Measurements from ENCODE around the gene MCEMP1.

Gene MCEMP1

DNA sequence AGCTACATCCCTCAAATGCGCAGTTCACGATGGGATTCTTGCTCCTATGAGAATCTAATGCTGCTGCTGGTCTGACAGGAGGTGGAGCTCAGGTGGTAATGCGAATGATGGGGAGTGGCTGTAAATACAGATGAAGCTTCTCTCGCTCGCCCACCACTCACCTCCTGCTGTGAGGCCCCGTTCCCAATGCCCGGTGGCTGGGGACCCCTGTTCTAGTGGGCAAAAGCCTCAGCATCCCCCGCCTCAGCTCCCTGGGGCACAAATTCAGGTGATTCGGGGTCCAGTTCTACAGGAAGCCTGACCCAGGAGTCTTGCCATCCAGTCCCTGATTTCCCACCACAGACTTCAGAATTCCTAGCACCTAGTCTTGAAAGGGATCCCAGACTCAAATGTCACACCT, 4.4 kb upstream of the MCEMP1 start:
- DNase-seq, result no peak

DNA sequence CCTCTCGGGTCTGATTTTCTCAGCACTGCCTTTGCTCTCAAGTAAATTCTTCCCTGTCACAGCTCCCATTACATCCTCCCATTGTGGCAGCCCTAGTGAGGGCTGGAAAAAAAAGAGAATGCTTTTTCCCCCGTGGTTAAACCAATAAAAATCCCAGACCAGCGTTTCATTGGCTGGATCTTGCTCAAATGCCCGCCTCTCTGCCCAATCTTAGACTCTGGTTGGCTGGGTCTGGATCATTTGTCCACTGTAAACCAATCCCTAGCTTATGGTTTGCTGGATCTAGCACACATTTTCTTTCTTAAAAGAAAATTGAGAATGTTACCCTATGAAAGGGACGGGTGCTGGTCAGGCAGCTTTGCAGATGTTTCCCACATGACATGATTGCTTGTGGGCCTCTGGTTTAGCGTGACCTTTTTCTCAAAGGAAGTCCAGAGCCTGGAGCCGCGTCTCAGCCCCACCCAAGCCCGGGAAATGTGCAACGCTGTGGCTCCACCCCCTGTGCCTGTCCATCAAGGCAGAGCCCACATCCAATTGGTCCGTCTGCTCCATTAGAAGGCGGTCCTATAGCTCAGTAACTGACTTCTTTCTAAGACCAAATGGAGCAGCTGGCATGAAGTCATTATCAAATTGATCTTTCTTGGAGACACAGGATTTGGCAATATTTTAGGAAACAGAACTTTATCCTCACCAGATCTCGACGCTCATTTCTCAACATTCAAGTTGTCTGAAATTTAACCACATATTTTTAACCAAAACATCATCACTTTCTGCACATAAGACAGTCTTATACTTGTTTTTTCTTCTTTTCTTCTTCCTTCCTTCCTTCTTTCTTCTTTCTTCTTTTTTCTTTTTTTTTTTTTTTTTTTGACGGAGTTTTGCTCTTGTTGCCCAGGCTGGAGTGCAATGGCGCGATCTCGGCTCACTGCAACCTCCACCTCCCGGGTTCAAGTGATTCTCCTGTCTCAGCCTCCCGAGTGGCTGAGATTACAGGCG, 2.6 kb upstream of the MCEMP1 start:
- DNase-seq, result peak; percentile 89 to 91

DNA sequence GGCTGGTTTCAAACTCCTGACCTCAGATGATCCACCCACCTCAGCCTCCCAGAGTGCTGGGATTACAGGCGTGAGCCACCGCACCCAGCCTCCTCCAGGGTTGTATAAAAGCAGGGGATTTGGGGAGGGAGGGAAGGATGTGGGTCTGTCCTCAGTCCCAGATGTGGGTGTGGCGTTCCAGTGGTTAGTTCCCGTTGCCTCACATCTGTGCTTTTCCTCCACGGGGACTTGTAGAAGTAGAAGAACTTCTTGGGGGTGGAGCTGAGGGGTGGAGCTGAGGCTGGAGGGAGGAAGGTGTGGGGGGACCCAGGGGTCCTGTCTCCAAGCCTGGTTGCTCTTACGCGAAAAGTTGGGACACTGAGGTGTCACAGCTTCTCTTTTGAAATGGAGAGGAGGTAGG, 514 bp upstream of the MCEMP1 start:
- DNase-seq, result peak; percentile 42 to 66

DNA sequence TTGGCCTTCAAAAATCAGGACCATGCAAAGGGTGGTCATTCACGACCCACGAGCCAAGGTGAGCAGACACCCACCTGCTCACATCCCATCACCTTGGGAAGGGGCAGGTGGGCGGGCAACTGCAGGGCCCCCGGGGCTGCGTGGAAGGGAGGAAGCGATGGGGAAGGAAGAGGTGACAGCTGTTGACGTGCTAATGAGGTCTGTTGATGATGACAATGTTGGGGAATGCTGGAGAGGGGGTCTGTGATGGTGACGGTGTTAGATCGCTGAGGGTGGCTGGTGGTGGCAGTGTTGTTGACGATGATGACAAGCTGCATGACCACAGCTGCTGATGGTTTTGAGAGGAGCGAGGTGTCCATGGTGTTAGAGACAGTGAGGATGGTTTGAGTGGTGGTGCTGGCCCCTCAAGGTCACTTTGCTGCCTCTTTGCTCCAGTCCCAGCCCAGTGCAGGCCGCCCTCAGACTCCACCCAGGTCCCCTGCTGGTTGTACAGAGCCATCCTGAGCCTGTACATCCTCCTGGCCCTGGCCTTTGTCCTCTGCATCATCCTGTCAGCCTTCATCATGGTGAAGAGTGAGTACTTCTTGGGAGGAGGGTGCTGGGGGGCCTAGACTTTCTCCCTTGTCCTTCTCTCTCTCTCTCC, 900 bp downstream of the MCEMP1 start:
- DNase-seq, result no peak

DNA sequence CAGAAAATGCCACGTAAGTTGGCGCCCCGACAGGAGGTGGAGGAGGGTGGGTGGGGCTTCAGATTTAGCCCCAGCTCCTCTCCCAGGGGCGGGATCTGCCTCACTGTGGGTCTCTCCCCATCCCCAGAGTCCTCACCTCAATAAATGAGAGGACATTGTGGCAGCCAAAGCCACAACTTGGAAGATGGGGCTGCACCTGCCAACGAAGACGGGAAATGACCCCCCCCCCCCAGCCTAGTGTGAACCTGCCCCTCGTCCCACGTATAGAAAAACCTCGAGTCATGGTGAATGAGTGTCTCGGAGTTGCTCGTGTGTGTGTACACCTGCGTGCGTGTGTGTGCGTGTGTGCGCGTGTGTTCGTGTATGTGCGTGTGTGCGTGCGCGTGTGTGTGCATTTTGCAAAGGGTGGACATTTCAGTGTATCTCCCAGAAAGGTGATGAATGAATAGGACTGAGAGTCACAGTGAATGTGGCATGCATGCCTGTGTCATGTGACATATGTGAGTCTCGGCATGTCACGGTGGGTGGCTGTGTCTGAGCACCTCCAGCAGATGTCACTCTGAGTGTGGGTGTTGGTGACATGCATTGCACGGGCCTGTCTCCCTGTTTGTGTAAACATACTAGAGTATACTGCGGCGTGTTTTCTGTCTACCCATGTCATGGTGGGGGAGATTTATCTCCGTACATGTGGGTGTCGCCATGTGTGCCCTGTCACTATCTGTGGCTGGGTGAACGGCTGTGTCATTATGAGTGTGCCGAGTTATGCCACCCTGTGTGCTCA, 2.3 kb downstream of the MCEMP1 start:
- DNase-seq, result peak in 1 of 2 experiments; percentile 9

DNA sequence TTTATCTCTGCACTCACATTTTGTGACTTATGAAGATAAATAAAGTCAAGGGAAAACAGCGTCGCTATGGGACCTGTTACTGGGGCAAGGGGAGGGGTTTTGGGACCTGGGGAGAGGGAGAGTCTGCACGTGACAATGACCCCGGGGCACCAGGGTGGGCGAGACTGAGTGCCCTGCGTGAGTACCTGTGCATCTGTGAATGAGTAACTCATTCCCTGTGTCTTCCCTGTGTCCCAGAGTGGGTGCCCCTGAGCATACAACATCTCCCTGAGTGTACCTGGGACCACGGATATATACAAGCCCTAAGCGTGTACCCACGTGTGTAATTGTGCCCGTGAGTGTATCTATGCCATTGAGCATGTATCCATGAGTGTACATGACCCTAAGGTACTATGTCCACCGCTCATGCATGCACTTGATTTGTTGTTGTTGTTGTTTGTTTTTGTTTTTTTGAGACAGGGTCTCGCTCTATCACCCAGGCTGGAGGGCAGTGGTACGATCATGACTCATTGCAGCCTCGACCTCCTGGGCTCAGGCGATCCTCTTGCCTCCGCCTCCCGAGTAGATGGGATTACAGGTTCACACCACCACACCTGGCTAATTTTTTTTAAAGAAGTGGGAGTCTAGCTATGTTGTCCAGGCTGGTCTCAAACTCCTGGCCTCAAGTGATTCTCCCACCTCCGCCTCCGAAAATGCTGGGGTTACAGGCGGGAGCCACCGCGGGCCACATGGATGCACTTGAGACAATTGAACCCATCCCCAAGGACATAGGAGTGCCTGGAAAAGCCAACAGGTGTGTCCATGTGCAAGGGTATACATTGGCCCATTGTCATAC, 3.1 kb downstream of the MCEMP1 start:
- DNase-seq, result no peak

DNA sequence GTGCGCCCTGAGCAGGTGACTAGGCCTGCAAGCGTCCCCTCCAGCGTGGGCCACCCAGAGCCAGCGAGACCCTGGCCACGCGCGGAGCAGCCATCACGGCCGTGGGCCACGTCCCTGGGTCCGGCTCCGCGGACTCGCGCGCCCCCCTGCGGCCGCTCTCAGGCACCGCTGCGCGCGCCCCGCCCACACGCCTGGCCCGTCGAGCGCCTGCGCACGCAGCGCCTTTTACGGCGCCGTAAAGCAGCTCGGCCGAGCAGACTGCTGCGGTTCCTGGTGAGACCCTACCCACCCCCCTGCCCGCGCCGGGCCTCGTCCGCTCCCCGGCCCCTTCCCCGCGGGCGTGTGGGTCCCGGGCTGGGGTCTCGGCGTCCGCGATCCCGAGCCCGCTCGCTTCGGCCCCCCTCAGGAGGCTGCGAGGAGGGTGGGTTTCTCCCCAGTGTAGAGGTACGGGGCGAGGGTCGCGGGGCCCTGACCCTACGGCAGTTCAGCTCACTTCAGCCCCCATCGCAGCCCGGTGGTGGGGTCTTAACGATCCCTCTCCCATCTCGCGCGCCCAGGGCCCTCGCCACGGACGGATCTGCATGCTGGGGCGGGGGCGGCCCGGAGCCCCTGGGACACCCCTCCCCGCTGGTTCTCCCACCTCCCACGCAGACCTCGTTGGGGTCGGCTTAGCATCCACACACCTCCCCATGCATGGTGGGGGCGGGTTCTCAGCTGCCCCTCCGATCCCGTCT, 3.9 kb downstream of the MCEMP1 start, which contains the start of gene TRAPPC5:
TSS of gene TRAPPC5 (plus strand) at position 228 of the 734 bp plus-strand sequence. CDS start 1,421 bp downstream, outside the sequence.
- DNase-seq, result peak; percentile 60 to 69

DNA sequence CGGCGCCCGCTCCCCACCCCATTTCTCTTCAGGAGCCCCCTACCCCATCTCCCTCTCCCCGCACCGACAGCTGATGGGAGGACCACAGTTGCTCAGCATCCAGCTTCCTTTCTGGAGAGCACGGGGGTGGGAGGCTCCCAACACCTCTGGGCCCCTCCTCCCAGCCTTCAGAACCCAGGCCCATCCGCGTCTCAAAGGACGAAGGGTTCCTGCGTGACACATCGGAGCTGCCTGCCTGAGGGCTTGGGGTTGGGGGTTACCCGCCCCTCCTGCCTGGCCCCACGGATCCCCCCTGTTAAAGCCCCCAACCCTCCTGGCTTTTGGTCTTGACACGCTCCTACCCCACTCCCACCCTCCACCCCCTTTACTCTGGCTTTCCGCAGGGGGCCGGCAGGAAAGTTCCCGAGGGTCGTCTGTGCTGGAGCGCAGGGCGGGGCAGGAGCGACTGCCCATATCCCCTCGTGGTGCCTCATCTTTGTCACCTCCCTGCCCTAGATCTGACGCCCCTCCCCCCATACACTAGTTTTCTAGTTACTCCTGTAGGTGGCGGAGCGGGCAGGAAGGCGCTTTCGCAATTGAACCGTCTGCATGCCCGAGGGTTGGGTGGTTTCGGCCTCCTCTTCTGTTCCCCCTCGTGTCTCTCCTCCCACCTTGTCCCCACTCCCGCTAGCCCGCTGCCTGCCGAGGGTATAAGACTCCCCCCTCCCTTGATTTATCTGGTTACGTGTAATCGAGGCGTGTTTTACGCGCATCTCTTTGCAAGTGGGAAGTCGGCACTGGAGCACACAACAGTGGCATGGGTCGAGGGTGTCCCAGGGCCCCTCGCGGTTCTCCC, 4.7 kb downstream of the MCEMP1 start:
- peak; percentile 95 for DNase-seq

DNA sequence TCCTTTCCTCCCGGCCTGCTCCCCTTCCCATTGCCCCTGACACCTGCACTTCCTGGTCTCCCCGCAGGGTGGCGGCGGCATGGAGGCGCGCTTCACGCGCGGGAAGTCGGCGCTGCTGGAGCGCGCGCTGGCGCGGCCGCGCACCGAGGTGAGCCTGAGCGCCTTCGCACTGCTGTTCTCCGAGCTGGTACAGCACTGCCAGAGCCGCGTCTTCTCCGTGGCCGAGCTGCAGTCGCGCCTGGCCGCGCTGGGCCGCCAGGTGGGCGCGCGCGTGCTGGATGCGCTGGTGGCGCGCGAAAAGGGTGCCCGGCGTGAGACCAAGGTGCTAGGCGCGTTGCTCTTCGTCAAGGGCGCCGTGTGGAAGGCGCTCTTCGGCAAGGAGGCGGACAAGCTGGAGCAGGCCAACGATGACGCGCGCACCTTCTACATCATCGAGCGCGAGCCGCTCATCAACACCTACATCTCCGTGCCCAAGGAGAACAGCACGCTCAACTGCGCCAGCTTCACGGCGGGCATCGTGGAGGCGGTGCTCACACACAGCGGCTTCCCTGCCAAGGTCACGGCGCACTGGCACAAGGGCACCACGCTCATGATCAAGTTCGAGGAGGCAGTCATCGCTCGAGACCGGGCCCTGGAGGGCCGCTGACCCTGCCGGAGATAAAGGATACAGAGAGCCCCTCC, 5.4 kb downstream of the MCEMP1 start:
- DNase-seq, result no peak

DNA sequence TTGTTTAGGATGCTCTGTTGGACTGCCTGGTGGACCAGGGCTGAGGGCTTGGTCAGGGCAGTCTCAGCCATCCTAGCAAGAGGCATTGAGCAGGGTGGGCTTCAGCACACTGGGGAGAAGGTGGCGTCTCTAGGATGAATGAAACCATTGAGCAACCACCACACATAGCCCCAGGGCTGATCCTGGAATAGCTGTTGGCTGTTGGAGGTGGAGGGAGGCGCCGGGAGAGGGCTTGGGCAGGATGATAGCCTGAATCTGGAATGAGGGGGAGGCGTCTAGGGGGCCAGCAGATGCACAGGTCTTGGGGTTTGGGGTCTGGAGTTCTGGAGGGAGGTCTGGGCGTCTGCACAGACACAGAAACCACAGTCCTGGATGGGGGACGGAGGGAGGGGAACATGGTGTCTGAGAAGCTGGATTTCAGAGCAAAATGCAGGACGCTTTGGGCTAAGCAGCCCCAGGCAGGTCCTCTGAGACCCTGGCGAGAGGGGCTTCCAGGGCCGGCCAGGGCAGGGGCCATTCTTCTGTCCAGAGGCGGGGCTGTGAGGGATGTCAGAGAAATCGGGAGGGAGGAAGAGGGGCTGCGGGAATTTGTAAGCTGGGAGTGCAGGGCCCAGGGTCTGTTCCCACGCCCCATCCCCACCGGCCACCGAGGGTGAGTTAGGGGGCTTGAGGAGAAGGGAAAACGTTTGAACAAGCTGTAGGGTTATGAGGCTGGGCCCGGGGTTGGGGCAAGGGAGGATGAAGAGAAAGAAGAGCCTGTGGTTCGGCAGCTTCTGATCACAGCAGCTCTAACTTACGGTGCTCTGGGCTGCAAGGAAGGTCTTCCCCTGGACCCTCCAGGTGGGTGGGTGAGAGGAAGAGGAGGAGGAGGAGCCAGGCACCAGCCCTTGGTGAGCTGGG, 8.9 kb downstream of the MCEMP1 start:
- DNase-seq, result no peak

DNA sequence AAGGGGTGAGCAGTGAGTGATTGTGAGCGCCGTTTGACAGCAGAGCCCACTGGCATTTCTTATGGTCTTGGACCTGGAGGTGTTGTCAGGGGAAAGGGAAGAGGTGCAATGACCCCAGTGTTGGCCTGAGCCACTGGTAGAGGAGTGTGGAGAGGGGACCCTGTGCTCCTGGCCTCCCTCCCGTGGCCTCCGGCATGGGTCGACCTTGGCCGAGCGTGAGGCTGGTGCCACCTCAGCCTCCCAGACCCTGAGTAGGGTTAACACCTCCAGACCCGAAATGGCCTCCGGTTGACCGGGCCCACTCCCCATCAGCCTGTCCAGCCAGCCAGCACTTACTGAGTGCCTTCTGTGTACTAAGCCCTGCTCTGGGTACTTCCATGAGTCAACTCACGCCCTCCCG, 10.3 kb downstream of the MCEMP1 start:
- DNase-seq, result no peak

DNA sequence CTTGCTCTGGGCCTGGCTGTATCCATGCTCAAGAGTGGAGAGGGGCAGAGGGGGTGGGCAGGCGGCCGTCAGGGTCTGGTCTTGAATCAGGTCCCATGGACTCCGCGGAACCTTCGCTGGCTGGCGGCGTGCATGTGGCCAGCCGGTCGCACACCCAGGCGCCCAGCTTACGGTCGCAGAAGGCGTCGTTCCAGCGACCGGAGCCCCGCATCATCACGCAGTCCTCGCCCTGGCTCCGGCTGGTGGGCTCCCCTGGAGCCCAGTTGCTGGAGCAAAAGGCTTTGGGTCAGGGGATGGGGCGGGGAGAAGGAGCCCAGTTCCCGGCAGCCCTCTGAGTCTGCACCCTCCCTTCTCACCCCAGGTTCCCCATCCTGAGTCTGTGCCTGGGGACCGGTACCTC, 12.3 kb downstream of the MCEMP1 start:
- no peak for DNase-seq

DNA sequence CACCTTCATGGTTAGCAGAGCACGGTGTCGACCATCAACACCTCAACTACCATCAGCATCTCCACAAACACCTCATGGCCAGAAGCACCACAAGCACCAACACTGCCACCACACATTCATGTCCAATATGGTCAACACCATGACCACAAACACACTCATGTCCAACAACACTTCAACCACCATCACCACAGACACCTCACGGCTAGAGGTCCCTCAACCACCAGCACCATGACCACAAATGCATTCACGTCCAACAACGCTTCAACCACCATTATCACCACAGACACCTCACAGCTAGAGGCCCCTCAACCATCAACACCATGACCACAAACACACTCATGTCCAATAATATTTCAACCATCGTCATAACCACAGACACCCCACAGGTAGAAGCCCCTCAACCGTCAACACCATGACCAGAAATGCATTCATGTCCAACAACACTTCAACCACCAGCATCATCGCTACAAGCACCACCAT, 13.9 kb downstream of the MCEMP1 start:
- DNase-seq, result no peak

DNA sequence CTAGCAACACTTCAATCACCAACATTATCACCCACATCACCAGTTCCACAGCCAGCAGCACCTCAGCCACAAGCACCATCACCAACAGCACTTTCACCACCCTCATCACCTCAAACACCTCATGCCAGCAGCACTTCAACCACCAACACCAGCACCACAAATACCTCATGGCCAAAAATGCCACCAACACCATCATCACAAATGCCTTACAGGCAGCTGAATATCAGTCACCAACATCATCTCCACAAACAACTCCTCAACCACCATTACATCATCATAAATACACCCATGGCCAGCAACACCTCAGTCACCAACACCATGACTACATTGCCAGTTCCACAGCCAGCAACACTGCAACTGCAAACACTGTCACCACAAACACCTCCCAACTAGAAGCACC, 14.6 kb downstream of the MCEMP1 start:
- DNase-seq, result no peak

DNA sequence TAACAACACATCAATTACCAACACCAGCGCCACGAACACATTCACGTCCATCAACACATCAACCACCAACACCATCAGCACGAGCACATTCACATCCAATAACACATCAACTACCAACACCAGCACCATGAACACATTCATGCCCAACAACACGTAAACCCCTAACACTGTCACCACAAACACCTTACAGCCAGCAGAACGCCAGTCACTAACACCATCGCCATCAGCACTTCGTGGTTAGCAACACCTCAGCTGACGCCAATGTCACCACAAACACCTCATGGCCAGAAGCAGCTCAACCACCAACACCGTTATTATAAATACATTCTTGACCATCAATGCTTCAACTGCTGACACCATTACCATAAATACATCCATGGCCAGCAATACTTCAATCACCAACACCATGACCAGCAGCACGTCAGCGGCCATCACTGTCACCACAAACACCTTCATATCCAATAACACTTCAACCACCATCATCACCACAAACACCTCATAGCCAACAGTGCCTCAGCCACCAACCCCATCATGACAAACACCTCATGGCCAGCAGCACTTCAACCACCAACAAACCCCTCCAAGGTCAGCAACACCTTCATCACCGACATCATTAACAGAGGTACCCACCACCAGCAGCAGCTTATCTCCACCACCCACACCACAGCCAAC, 15.7 kb downstream of the MCEMP1 start:
- DNase-seq, result no peak

DNA sequence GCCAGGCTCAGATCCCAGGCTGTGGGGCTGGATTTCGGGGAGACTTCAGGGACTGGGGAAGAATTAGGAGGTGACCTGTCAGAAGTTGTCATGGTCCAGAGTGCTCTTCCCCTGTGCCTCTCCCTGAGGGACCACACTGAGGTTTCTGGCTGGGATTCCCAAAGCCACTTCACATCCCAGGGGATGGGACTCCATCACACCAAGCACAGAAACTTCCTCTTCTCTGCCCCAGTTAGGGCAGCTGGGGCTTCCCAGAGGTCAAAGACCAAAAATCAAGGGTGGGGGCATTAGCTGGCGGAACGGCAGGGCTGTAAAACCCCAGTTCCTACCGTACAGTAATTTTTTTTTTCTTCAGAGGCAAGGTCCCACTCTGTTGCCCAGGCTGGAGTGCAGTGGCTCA, 17.6 kb downstream of the MCEMP1 start:
- no peak for DNase-seq

DNA sequence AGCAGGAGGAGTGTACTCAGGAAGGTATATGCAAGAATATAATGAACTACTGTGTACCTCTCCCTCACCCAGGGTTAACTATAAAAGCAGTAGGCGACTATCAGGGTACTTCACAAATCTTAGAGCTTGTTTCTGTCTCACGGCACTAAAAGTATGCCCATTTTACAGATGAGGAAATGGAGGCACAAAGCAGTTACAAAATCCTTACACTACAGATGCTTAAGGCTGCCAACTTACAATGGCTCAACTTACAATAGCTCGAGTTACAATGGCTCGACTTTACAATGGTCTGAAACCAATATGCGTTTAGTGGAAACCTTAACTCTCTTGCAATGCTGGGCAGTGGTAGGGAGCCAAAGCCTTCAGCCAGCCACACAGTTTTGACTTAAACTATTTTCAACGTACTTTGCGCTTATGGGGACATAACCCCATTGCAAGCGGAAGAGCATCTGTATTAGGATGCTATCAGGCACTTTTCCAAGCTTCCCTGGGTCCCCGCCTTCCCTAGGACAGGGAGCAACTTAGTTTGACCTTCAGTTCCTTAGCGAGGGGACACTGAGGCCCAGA, 20.9 kb downstream of the MCEMP1 start:
- no peak for DNase-seq

DNA sequence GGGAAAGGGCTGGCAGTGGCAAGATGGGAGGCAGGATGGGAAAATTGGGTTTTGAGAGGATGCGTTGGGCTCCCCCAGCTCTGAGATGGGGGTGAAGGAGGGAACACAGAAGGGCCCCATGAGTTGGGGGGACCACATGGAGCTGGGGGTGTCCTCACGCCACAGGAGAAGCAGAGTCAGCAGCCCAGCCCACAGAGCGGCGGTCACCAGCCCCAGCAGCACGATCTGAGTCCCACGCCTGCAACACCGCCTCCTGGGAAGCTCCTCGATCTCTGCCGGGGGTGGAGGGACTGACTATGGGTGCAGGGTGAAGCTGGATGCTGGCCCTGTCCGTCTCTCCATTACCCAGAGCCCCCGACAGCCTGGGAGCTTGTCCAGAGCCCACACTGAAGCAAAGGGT, 21.7 kb downstream of the MCEMP1 start:
- no peak for DNase-seq

Data from AML-193 (cell line).